ENCODE results near the gene SPATA6L. TPM values are rescaled to one million over a fixed set of nuclear protein-coding genes. Genes with fewer than 3 reads are reported as not detected.

SPATA6L gene
- polyA plus RNA-seq, 1 of the 3 experiments (the other 2 are of a cell fraction), result 0.44 TPM

GRCh38 chr9:4574657-4575243 lies 91.5 kb downstream of the SPATA6L start:
- no peaks in the 10 kb centered on the region for H3F3A ChIP-seq (replicated peaks; ENCODE audit: insufficient read depth)
- TF ChIP-seq CTCF (IDR thresholded peaks at IDR 0.05) (no peak), MEF2A (IDR thresholded peaks at IDR 0.05; ENCODE audit: borderline replicate concordance, low read depth) (no peak), SMC3 (IDR thresholded peaks at IDR 0.05; ENCODE audit: low read depth, low read length) (no peak), FOXJ3 (CRISPR knock-in tag; IDR thresholded peaks at IDR 0.05) (no peak), JUND (IDR thresholded peaks at IDR 0.05) (no peak), CHD2 (IDR thresholded peaks at IDR 0.05; ENCODE audit: low read length, partially characterized antibody) (no peak), POLR2AphosphoS5 (IDR thresholded peaks at IDR 0.05; ENCODE audit: low read depth, low read length) (no peak), GABPA (IDR thresholded peaks at IDR 0.05; ENCODE audit: low read depth) (no peak), GATA2 (CRISPR knock-in tag; IDR thresholded peaks at IDR 0.05) (no peak), NRF1 (IDR thresholded peaks at IDR 0.05; ENCODE audit: low read depth, low read length) (no peak), EZH2phosphoT487 (IDR thresholded peaks at IDR 0.05; ENCODE audit: borderline replicate concordance, low read depth) (no peak), EP300 (IDR thresholded peaks at IDR 0.05; ENCODE audit: borderline replicate concordance in 1 of 2, low read depth in 1 of 2, low read length in 1 of 2) (no peak), YY1 (IDR thresholded peaks at IDR 0.05; ENCODE audit: low read depth) (no peak), USF1 (IDR thresholded peaks at IDR 0.05; ENCODE audit: borderline replicate concordance, low read depth) (no peak), NFIC (IDR thresholded peaks at IDR 0.05; ENCODE audit: borderline replicate concordance) (no peak), RXRA (IDR thresholded peaks at IDR 0.05; ENCODE audit: borderline replicate concordance, low read depth) (no peak), FOSL2 (IDR thresholded peaks at IDR 0.05; ENCODE audit: borderline replicate concordance, low read depth) (no peak), MXI1 (IDR thresholded peaks at IDR 0.05; ENCODE audit: low read depth, low read length) (no peak)
- TF ChIP-seq, protein P1, sequence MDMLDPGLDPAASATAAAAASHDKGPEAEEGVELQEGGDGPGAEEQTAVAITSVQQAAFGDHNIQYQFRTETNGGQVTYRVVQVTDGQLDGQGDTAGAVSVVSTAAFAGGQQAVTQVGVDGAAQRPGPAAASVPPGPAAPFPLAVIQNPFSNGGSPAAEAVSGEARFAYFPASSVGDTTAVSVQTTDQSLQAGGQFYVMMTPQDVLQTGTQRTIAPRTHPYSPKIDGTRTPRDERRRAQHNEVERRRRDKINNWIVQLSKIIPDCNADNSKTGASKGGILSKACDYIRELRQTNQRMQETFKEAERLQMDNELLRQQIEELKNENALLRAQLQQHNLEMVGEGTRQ (IDR thresholded peaks at IDR 0.05; ENCODE audit: borderline replicate concordance, low read depth, low read length), result no peak
- no peaks in the 10 kb centered on the region for H4K20me1 ChIP-seq (ENCODE audit: insufficient read depth)
- no peak overlapping the region for H3K9ac ChIP-seq
- no peaks in the 10 kb centered on the region for H3K79me2 ChIP-seq (ENCODE audit: insufficient read depth)
- ChIA-PET POLR2A (no interaction called here), CTCF (no interaction called here)
- no peak overlapping the region for H3K27ac ChIP-seq (ENCODE audit: low read depth in 2 of 2, low read length in 1 of 2)
- H3K4me1 ChIP-seq (ENCODE audit: control insufficient read depth in 1 of 2, insufficient read depth in 2 of 2, low read depth in 1 of 2, low read length in 1 of 2), result peaks cover 2 to 5% of the 10 kb centered on the region in 2 experiments; a peak in 2 of 4 replicates
- no peak overlapping the region for H2AFZ ChIP-seq (ENCODE audit: low read depth)
- no peak overlapping the region for H3K4me2 ChIP-seq
- no peaks in the 10 kb centered on the region for H3K9me2 ChIP-seq
- H3K27me3 ChIP-seq (ENCODE audit: insufficient read depth), result no peaks in the 10 kb centered on the region
- DNase-seq, result no peak
- H3K36me3 ChIP-seq (replicated peaks in 1 of 2; ENCODE audit: control insufficient read depth in 1 of 2, insufficient read depth in 2 of 2, low read length in 1 of 2), result no peaks in the 10 kb centered on the region
- 57% methylated on average over 7 of the region's 7 CpGs for WGBS (ENCODE audit: low lambda C conversion rate)
- no peak overlapping the region for H3K4me3 ChIP-seq (ENCODE audit: low read depth in 2 of 2, low read length in 1 of 2)
- H3K9me3 ChIP-seq, result no peaks in the 10 kb centered on the region

Data from SK-N-SH (cell line).